Liver (tissue), 9 donors: ENCODE data around the gene CLCF1. TPM values are rescaled to one million over a fixed set of nuclear protein-coding genes. Genes with fewer than 3 reads are reported as not detected.

Experiments
- DNase-seq: peaks from one replicate; pipeline ENCODE4 v3.0.0-alpha.2; 2017; ENCODE audit warnings: low spot score
- H3K27ac ChIP-seq, 2 donors: one replicate each; pipeline ENCODE4 v1.7.0; 2013; ENCODE audit warnings: inconsistent platforms in 2 of 2, low read length in 2 of 2, control low read depth in 1 of 2, low read depth in 1 of 2, mild to moderate bottlenecking in 1 of 2
- H3K27me3 ChIP-seq, 4 donors: one replicate each; pipeline versions ENCODE4 v1.6.1 to v1.7.0; 2013; ENCODE audit warnings: low read length in 3 of 4, inconsistent platforms in 1 of 4, mild to moderate bottlenecking in 1 of 4, moderate library complexity in 1 of 4; ENCODE audit not compliant: control insufficient read depth in 4 of 4, insufficient read depth in 4 of 4
- H3K36me3 ChIP-seq, 4 donors: one replicate each; pipeline versions ENCODE4 v1.6.1 to v1.7.0; 2013; ENCODE audit warnings: low read length in 3 of 4, mild to moderate bottlenecking in 3 of 4, low read depth in 1 of 4, moderate library complexity in 1 of 4; ENCODE audit not compliant: control insufficient read depth in 4 of 4, insufficient read depth in 3 of 4
- H3K4me1 ChIP-seq, 4 donors: one replicate each; pipeline versions ENCODE4 v1.6.1 to v1.7.0; 2013; ENCODE audit warnings: low read length in 3 of 4, mild to moderate bottlenecking in 3 of 4, moderate library complexity in 1 of 4; ENCODE audit not compliant: control insufficient read depth in 4 of 4, insufficient read depth in 4 of 4
- H3K4me3 ChIP-seq, 3 donors: one replicate each; pipeline versions ENCODE4 v1.6.1 to v1.7.0; 2013; ENCODE audit warnings: low read length in 3 of 3, control low read depth in 1 of 3, low read depth in 1 of 3, mild to moderate bottlenecking in 1 of 3
- H3K9ac ChIP-seq, 2 donors: one replicate each; pipeline ENCODE4 v1.7.0; 2013; ENCODE audit warnings: low read length in 2 of 2, mild to moderate bottlenecking in 2 of 2, moderate library complexity in 2 of 2, control low read depth in 1 of 2, low read depth in 1 of 2
- H3K9me3 ChIP-seq, 4 donors: one replicate each; pipeline versions ENCODE4 v1.6.1 to v1.7.0; 2013; ENCODE audit warnings: low read length in 3 of 4; ENCODE audit not compliant: control insufficient read depth in 4 of 4
- ATF3 ChIP-seq: IDR thresholded peaks from 2 replicates; pipeline ENCODE4 v1.6.1; 2016; ENCODE audit warnings: antibody characterized with exemption
- CTCF ChIP-seq: fragments of 150-350 bp; IDR thresholded peaks from 2 replicates; pipeline ENCODE4 v1.5.1; 2017; ENCODE audit warnings: improper control_type of control experiment, low read depth, low read length; ENCODE audit not compliant: missing input control
- EGR1 ChIP-seq, 2 donors: IDR thresholded peaks; 2 replicates each; pipeline ENCODE4 v1.6.1; 2016 to 2018; ENCODE audit warnings: antibody characterized with exemption in 2 of 2, low read depth in 2 of 2
- FOXA1 ChIP-seq: IDR thresholded peaks from 2 replicates; pipeline ENCODE4 v1.6.1; 2016; ENCODE audit warnings: antibody characterized with exemption
- FOXA2 ChIP-seq: IDR thresholded peaks from 2 replicates; pipeline ENCODE4 v1.6.1; 2016; ENCODE audit warnings: antibody characterized with exemption
- GABPA ChIP-seq, 2 donors: IDR thresholded peaks in 1 of 2; conservative IDR thresholded peaks in 1 of 2; 2 replicates each; pipeline ENCODE4 v1.6.1; 2016; ENCODE audit warnings: antibody characterized with exemption in 2 of 2, mild to moderate bottlenecking in 1 of 2, moderate library complexity in 1 of 2
- HNF4A ChIP-seq, 2 donors: conservative IDR thresholded peaks; 2 replicates each; pipeline ENCODE4 v1.6.1; 2016; ENCODE audit warnings: antibody characterized with exemption in 2 of 2, mild to moderate bottlenecking in 2 of 2
- HNF4G ChIP-seq: IDR thresholded peaks from 2 replicates; pipeline ENCODE4 v1.6.1; 2016; ENCODE audit warnings: antibody characterized with exemption
- JUND ChIP-seq, 2 donors: IDR thresholded peaks; 2 replicates each; pipeline ENCODE4 v1.6.1; 2016; ENCODE audit warnings: antibody characterized with exemption in 2 of 2
- NR2F2 ChIP-seq: IDR thresholded peaks from 2 replicates; pipeline ENCODE4 v1.6.1; 2016; ENCODE audit warnings: antibody characterized with exemption
- RAD21 ChIP-seq, 2 donors: IDR thresholded peaks; 2 replicates each; pipeline ENCODE4 v1.6.1; 2016; ENCODE audit warnings: antibody characterized with exemption in 2 of 2, mild to moderate bottlenecking in 2 of 2
- REST ChIP-seq: IDR thresholded peaks from 2 replicates; pipeline ENCODE4 v1.6.1; 2016; ENCODE audit warnings: antibody characterized with exemption, mild to moderate bottlenecking
- RXRA ChIP-seq, 2 donors: IDR thresholded peaks; 2 replicates each; pipeline ENCODE4 v1.6.1; 2017 to 2018; ENCODE audit warnings: antibody characterized with exemption in 2 of 2, mild to moderate bottlenecking in 1 of 2
- SP1 ChIP-seq: IDR thresholded peaks from 2 replicates; pipeline ENCODE4 v1.6.1; 2018; ENCODE audit warnings: antibody characterized with exemption, mild to moderate bottlenecking
- TAF1 ChIP-seq: conservative IDR thresholded peaks from 2 replicates; pipeline ENCODE4 v1.6.1; 2016; ENCODE audit warnings: antibody characterized with exemption, mild to moderate bottlenecking
- YY1 ChIP-seq: IDR thresholded peaks from 2 replicates; pipeline ENCODE4 v1.6.1; 2016; ENCODE audit warnings: antibody characterized with exemption, mild to moderate bottlenecking
- ZBTB33 ChIP-seq: IDR thresholded peaks from 2 replicates; pipeline ENCODE4 v1.6.1; 2016; ENCODE audit warnings: antibody characterized with exemption
- WGBS: extraction: QIAGEN DNeasy Blood & Tissue Kit; methylation state at CpG from one replicate; pipeline ENCODE4 v1.1.7; 2013; 5-methylcytosine and 5-hydroxymethylcytosine counted together
- polyA plus RNA-seq, 2 donors: library from polyadenylated mRNA; stranded (reverse) in 1 of 2; unstranded in 1 of 2; fragments of 200-250 nt in 1 of 2; fragments of >200 nt in 1 of 2; fragmentation: Nextera tagmentation in 1 of 2; extraction: Ambion mirVana in 1 of 2; gene quantifications; one replicate each; pipeline versions ENCODE4 v1.2.1 to v1.2.3, GENCODE V29; 2013 to 2015
- total RNA-seq, 2 donors: library from RNA; depleted of rRNA; stranded (reverse); fragments of >200 nt; gene quantifications; one replicate each; pipeline ENCODE4 v1.2.3, GENCODE V29; 2014
- TF ChIP-seq, protein P1 (sequence below): IDR thresholded peaks from 2 replicates; pipeline ENCODE4 v1.6.1; 2016; ENCODE audit warnings: antibody characterized with exemption
- donor health status: healthy.
- donor health status: healthy.
- donor health status: healthy.
- donor health status: healthy.
- donor health status: healthy.

The CLCF1 gene
- total and polyA plus RNA-seq, 4 donors: 0.14 to 1.8 (median 0.20) TPM

DNA sequence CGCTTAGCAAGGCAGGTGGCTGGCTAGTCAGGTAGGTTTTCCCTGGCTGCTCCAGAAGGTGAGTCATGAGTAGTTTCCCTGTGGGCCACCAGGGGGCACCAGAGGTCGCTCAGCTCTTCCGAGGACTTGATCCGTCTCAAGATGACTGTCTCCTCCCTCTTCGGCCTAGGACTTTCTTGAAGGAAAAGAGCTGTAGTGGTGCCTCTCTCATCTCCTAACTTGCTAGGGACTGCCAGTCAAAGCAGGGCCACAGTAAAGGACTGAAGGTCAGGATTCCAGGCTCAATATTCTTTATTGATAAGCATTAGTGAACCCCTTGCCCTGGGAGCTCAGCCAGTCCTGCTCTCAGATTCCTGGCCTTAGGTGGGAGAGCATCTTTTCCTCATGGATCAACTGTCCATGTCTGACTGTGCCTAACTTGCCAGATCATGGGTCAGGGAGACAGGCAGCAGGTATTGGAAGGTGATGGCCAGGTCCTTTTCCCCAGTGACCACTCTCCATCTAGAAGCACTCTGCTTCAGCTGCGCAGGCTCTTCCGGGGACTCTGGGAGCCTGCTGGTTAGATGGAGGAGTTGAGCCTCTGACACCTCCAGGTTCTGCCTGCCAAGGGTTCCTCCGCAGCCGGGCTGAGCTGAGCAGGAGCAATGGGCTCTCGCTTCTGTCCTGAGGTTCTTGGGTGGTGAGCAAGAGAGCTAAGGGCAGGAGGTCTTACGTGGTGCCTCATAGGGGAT lies 22.0 kb downstream of the CLCF1 start:
- Histone ChIP-seq H3K36me3 (peaks cover 0 to 1% (median 0%) of the 10 kb centered on the region in 4 donors), H3K27ac (peak overlapping the region; percentile 1 to 26), H3K4me1 (peaks cover 14 to 45% (median 30%) of the 10 kb centered on the region in 4 donors), H3K9me3 (no peaks in the 10 kb centered on the region), H3K4me3 (no peak overlapping the region), H3K27me3 (no peaks in the 10 kb centered on the region), H3K9ac (peak overlapping the region in 1 of 2 donors; percentile 58)
- WGBS: 55% methylated on average over 11 of the region's 11 CpGs
- DNase-seq: peak; percentile 76
- TF ChIP-seq GABPA (IDR thresholded peaks at IDR 0.05 in 1 of 2, conservative IDR thresholded peaks at IDR 0.05 in 1 of 2) (no peak), RXRA (IDR thresholded peaks at IDR 0.05) (no peak), JUND (IDR thresholded peaks at IDR 0.05) (peak; percentile 87 to 95), ZBTB33 (no peak), HNF4G (no peak), TAF1 (no peak), RAD21 (IDR thresholded peaks at IDR 0.05) (peak; percentile 80 to 82), YY1 (no peak), NR2F2 (no peak), FOXA1 (no peak), CTCF (peak; percentile 79), HNF4A (conservative IDR thresholded peaks at IDR 0.05) (no peak), ATF3 (peak; percentile 31), SP1 (no peak), FOXA2 (no peak), EGR1 (IDR thresholded peaks at IDR 0.05; ENCODE audit: low read depth in 2 of 2) (no peak), REST (no peak)
- TF ChIP-seq, protein P1, sequence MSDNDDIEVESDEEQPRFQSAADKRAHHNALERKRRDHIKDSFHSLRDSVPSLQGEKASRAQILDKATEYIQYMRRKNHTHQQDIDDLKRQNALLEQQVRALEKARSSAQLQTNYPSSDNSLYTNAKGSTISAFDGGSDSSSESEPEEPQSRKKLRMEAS: no peak
